Ascending aorta (tissue), 2 donors: ENCODE results near the gene AKAP9. TPM values are rescaled to one million over a fixed set of nuclear protein-coding genes. Genes with fewer than 3 reads are reported as not detected.

Experiments
- DNase-seq, 2 donors: peaks; one replicate each; pipeline ENCODE4 v3.0.0-alpha.2; 2019; ENCODE audit warnings: low spot score in 2 of 2
- H3K27ac ChIP-seq, 2 donors: fragments of 200-600 bp; sonication (generic); one replicate each; pipeline ENCODE4 v1.5.1; 2016 to 2017; ENCODE audit warnings: mild to moderate bottlenecking in 1 of 2
- H3K27me3 ChIP-seq: fragments of 200-600 bp; sonication (generic); one replicate; pipeline ENCODE4 v1.5.1; 2017
- H3K36me3 ChIP-seq, 2 donors: fragments of 200-600 bp; sonication (generic); one replicate each; pipeline ENCODE4 v1.5.1; 2016
- H3K4me1 ChIP-seq, 2 donors: fragments of 200-600 bp; sonication (generic); one replicate each; pipeline ENCODE4 v1.5.1; 2016 to 2017; ENCODE audit warnings: mild to moderate bottlenecking in 1 of 2
- H3K4me3 ChIP-seq, 2 donors: fragments of 200-600 bp; sonication (generic); one replicate each; pipeline ENCODE4 v1.5.1; 2016 to 2017; ENCODE audit warnings: mild to moderate bottlenecking in 1 of 2
- H3K9me3 ChIP-seq, 2 donors: fragments of 200-600 bp; sonication (generic); one replicate each; pipeline ENCODE4 v1.5.1; 2016
- intact Hi-C: fragments of 100-400 bp; cut with DNase I; formaldehyde crosslinking; loops from one replicate; pipeline ENCODE4 v1.15.1; 2023
- total RNA-seq: library from RNA; depleted of rRNA; stranded (reverse); fragments of >200 nt; gene quantifications from one replicate; pipeline ENCODE4 v1.1.0, GENCODE V29; 2016
- TF ChIP-seq, protein P1 (sequence below), 3 experiments: fragments of 200-600 bp in 2 of 3; fragments of 450-650 bp in 1 of 3; sonication (generic) in 2 of 3; IDR thresholded peaks; one replicate each; pipeline ENCODE4 v1.5.1; 2016 to 2019; ENCODE audit warnings: antibody characterized with exemption in 3 of 3, mild to moderate bottlenecking in 1 of 3, moderate library complexity in 1 of 3

AKAP9 gene
- total RNA-seq, 1 donor from 2014 or later: 14.4 TPM

- no peaks in the 10 kb centered on the region for H3K9me3 ChIP-seq
- peaks cover 0 to 10% of the 10 kb centered on the region in 2 donors for H3K4me1 ChIP-seq
- TF ChIP-seq, protein P1, sequence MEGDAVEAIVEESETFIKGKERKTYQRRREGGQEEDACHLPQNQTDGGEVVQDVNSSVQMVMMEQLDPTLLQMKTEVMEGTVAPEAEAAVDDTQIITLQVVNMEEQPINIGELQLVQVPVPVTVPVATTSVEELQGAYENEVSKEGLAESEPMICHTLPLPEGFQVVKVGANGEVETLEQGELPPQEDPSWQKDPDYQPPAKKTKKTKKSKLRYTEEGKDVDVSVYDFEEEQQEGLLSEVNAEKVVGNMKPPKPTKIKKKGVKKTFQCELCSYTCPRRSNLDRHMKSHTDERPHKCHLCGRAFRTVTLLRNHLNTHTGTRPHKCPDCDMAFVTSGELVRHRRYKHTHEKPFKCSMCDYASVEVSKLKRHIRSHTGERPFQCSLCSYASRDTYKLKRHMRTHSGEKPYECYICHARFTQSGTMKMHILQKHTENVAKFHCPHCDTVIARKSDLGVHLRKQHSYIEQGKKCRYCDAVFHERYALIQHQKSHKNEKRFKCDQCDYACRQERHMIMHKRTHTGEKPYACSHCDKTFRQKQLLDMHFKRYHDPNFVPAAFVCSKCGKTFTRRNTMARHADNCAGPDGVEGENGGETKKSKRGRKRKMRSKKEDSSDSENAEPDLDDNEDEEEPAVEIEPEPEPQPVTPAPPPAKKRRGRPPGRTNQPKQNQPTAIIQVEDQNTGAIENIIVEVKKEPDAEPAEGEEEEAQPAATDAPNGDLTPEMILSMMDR (IDR thresholded peaks at IDR 0.05): no peak
- no peak overlapping the region for H3K27ac ChIP-seq
- no peak for DNase-seq
- intact Hi-C loops: no loop called here
- peaks cover 31 to 45% of the 10 kb centered on the region in 2 donors for H3K36me3 ChIP-seq
- no peak overlapping the region for H3K4me3 ChIP-seq
- no peaks in the 10 kb centered on the region for H3K27me3 ChIP-seq
These were observed 190.4 kb downstream of the AKAP9 start for GRCh38 chr7:92131093-92131492.

DNA sequence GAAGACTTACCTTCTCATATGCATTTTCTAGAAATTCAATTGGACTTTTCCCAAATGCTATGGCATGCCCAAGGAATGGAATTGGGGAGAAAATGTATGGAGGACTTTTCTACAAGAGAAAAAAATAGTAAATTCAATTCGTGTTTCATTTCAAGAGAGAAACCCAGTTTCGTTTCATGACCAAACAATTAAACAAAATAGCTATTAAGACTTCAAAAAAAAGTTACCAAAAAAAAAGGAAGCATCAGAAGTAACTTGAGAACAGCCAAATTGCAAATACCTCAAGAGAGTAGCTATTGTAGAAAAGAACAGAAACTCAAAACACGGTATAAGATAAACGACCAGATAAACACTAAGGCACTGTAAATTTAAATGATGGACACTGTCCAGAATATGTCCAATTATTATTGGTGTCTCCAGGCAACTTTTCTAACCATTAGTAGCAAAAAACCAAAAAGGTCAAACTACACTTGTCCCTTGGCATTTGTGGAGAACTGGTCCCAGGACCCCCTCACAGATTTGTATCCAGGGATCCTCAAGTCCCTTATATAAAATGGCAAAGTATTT, 191.2 kb downstream of the AKAP9 start:
- no peak overlapping the region for H3K4me3 ChIP-seq
- H3K9me3 ChIP-seq: no peaks in the 10 kb centered on the region
- peaks cover 25 to 40% of the 10 kb centered on the region in 2 donors for H3K36me3 ChIP-seq
- DNase-seq: no peak
- no peaks in the 10 kb centered on the region for H3K27me3 ChIP-seq
- peaks cover 0 to 10% of the 10 kb centered on the region in 2 donors for H3K4me1 ChIP-seq
- intact Hi-C loops: no loop called here
- TF ChIP-seq, protein P1 (IDR thresholded peaks at IDR 0.05): no peak
- no peak overlapping the region for H3K27ac ChIP-seq

- peak overlapping the region; percentile 67 to 88 for H3K4me3 ChIP-seq
- no peak for DNase-seq
- TF ChIP-seq, protein P1 (IDR thresholded peaks at IDR 0.05): no peak
- no peaks in the 10 kb centered on the region for H3K27me3 ChIP-seq
- H3K4me1 ChIP-seq: peaks cover 0 to 10% of the 10 kb centered on the region in 2 donors
- H3K9me3 ChIP-seq: no peaks in the 10 kb centered on the region
- H3K27ac ChIP-seq: peak overlapping the region; percentile 92 to 93
- H3K36me3 ChIP-seq: peaks cover 13 to 26% of the 10 kb centered on the region in 2 donors
- intact Hi-C loops: no loop called here
These were observed 192.6 kb downstream of the AKAP9 start for GRCh38 chr7:92133133-92133736.

DNA sequence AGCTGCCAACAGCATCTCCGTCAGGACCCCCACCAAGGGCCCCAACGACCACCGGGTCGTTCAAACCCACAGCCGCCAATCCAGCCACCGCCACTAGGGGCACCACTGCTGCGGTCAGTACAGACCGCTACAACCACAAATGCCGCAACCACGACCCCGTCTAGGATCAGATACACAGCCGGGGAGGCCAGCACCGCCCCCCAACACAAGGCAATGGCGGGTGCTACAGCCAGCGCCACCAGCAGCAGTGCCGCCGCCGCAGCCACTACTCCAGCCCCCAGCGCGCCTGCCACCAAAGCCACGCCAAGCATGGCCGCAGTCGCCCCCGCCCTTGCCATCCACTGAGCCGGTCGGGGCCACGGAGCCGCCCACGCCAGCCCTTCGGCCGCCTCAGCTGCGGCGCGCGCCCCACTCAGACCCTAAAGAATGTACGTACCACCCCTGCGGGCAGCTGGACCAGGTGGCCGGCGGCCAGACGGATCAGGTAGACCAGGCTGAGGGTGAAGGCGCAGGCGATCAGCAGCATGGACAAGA, 193.1 kb downstream of the AKAP9 start:
- H3K27ac ChIP-seq: peak overlapping the region; percentile 92 to 93
- H3K9me3 ChIP-seq: no peaks in the 10 kb centered on the region
- peak overlapping the region; percentile 67 to 88 for H3K4me3 ChIP-seq
- peaks cover 8 to 20% of the 10 kb centered on the region in 2 donors for H3K36me3 ChIP-seq
- TF ChIP-seq, protein P1 (IDR thresholded peaks at IDR 0.05): peak; percentile 81 to 92 (median 89)
- no peaks in the 10 kb centered on the region for H3K27me3 ChIP-seq
- DNase-seq: peak in 1 of 2 donors; percentile 83
- intact Hi-C loops: loop anchor here (1.0 to 2.0 kb wide), 6 partner anchors 45 to 869 kb away; partner anchors contain the start of genes AKAP9, ANKIB1, FZD1 and GATAD1
- peaks cover 0 to 10% of the 10 kb centered on the region in 2 donors for H3K4me1 ChIP-seq

DNA sequence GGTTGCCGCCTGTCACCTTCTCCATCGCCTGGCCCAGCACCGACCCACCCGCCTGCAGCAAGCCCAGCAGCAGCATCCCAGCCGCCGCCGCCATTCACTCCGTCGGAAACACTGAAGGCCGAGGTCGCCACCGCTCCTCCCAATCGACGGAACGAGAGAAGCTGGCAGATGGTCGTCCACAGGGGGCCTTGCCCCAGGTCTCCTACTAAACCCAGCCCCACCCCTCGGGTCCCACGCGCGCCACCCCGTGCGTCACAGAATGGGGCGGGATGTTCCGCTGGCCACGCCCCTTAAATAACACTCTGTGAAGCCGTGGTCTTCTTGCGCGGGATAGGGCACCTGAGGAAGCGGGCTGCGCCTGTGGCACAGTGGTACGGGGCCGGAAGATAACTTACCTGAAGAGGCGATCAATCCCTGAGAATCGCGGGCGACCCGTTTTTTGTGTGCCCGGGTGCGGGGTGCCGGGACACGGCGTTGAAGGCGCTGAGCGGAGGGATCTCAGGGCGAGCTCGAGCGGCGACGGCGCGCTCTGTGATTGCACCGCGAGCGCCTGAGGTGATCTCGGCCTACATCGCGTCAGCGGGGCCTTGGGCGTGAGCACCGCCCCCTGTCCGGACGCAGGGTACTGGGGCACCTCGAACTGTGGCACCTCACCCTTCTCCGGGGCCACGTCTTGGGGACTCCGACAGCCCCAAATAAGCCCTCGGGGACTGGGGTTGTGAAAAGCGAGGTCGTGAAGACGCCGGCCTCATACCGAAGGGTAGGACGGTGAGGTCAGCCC, 193.8 kb downstream of the AKAP9 start, which contains the start of gene CYP51A1:
Gene CYP51A1, minus strand, starts transcription at position 207 of the 781 bp plus-strand sequence. Its CDS starts 113 bp downstream, at position 94.
- no peaks in the 10 kb centered on the region for H3K9me3 ChIP-seq
- TF ChIP-seq, protein P1 (IDR thresholded peaks at IDR 0.05): no peak

More for the DNA sequence above, 193.8 kb downstream of the AKAP9 start, which contains the start of gene CYP51A1:
- intact Hi-C loops: loop anchor here (1.0 to 2.0 kb wide), 6 partner anchors 44 to 870 kb away; partner anchors contain the start of genes AKAP9, ANKIB1, FZD1 and GATAD1
- peaks cover 0 to 10% of the 10 kb centered on the region in 2 donors for H3K4me1 ChIP-seq
- H3K4me3 ChIP-seq: peak within 1 kb of the TSS; percentile 67 to 88
- no peaks in the 10 kb centered on the region for H3K27me3 ChIP-seq
- peaks cover 6 to 14% of the 10 kb centered on the region in 2 donors for H3K36me3 ChIP-seq
- peak; percentile 77 to 97 for DNase-seq
- H3K27ac ChIP-seq: peak within 1 kb of the TSS; percentile 92 to 93
